Astrocyte (in vitro differentiated cells and primary cell): ENCODE measurements around the gene OR14A16. TPM values are rescaled to one million over a fixed set of nuclear protein-coding genes. Genes with fewer than 3 reads are reported as not detected.

Source experiments
- DNase-seq: peaks from one replicate; pipeline ENCODE4 v3.0.0-alpha.2; 2010; ENCODE audit warnings: low read depth
- FAIRE-seq: peaks from 2 replicates; lab custom pipeline; 2011; peaks lifted over from hg19 to GRCh38; lab: Jason Lieb, UNC
- H2AFZ ChIP-seq: 2 replicates; pipeline ENCODE4 v1.6.0; 2012; ENCODE audit warnings: low read depth, low read length, inconsistent platforms
- H3K27ac ChIP-seq: 2 replicates; pipeline ENCODE4 v1.5.1; 2011; ENCODE audit warnings: low read depth, low read length, inconsistent platforms
- H3K27me3 ChIP-seq: 2 replicates; pipeline ENCODE4 v1.6.0; 2011; ENCODE audit warnings: low read length, inconsistent platforms; ENCODE audit not compliant: insufficient read depth
- H3K36me3 ChIP-seq: 2 replicates; pipeline ENCODE4 v1.5.1; 2011; ENCODE audit warnings: low read length, inconsistent platforms; ENCODE audit not compliant: insufficient read depth
- H3K4me1 ChIP-seq: 2 replicates; pipeline ENCODE4 v1.5.1; 2011; ENCODE audit warnings: low read length, inconsistent platforms; ENCODE audit not compliant: insufficient read depth
- H3K4me2 ChIP-seq: 2 replicates; pipeline ENCODE4 v1.6.0; 2012; ENCODE audit warnings: low read length, inconsistent platforms
- H3K4me3 ChIP-seq: 2 replicates; pipeline ENCODE4 v1.5.1; 2011; ENCODE audit warnings: low read depth, mild to moderate bottlenecking, low read length, inconsistent platforms; ENCODE audit not compliant: insufficient read depth
- H3K79me2 ChIP-seq: 2 replicates; pipeline ENCODE4 v1.6.0; 2012; ENCODE audit warnings: mild to moderate bottlenecking, low read length, inconsistent platforms; ENCODE audit not compliant: insufficient read depth
- H3K9ac ChIP-seq: 2 replicates; pipeline ENCODE4 v1.6.0; 2012; ENCODE audit warnings: mild to moderate bottlenecking, low read length, inconsistent platforms
- H3K9me3 ChIP-seq: 2 replicates; pipeline ENCODE4 v1.5.1; 2012; ENCODE audit warnings: low read depth, mild to moderate bottlenecking, low read length, inconsistent platforms; ENCODE audit not compliant: insufficient read depth
- H4K20me1 ChIP-seq: 2 replicates; pipeline ENCODE4 v1.6.0; 2012; ENCODE audit warnings: low read length, inconsistent platforms; ENCODE audit not compliant: insufficient read depth
- H3K27ac Mint-ChIP-seq: one replicate; pipeline ENCODE4 v1.8.0; 2021; ENCODE audit warnings: mild to moderate bottlenecking, mixed read lengths; ENCODE audit not compliant: unreplicated experiment
- H3K27me3 Mint-ChIP-seq: one replicate; pipeline ENCODE4 v1.8.0; 2021; ENCODE audit warnings: low read depth, mixed read lengths; ENCODE audit not compliant: unreplicated experiment
- H3K36me3 Mint-ChIP-seq: one replicate; pipeline ENCODE4 v1.8.0; 2021; ENCODE audit warnings: low read depth, mixed read lengths; ENCODE audit not compliant: unreplicated experiment
- H3K4me1 Mint-ChIP-seq: one replicate; pipeline ENCODE4 v1.8.0; 2021; ENCODE audit warnings: low read depth, mixed read lengths; ENCODE audit not compliant: unreplicated experiment
- H3K4me3 Mint-ChIP-seq: one replicate; pipeline ENCODE4 v1.8.0; 2021; ENCODE audit warnings: mild to moderate bottlenecking, moderate library complexity, mixed read lengths; ENCODE audit not compliant: unreplicated experiment
- H3K9me3 Mint-ChIP-seq: one replicate; pipeline ENCODE4 v1.8.0; 2021; ENCODE audit warnings: mild to moderate bottlenecking, mixed read lengths; ENCODE audit not compliant: unreplicated experiment
- EZH2 ChIP-seq: IDR thresholded peaks from 2 replicates; pipeline ENCODE4 v1.6.1; 2012; ENCODE audit warnings: mild to moderate bottlenecking, low read length, inconsistent platforms; ENCODE audit not compliant: insufficient read depth
- total RNA-seq: library from RNA; stranded (reverse); gene quantifications from 2 replicates; pipeline ENCODE4 v1.2.1, GENCODE V29; 2021
- TF ChIP-seq, protein P1 (sequence below): IDR thresholded peaks from 2 replicates; pipeline ENCODE4 v1.5.1; 2011; ENCODE audit warnings: low read depth, mild to moderate bottlenecking, inconsistent platforms, low read length, moderate library complexity; ENCODE audit not compliant: insufficient read depth

Gene OR14A16
- total RNA-seq, 1 donor from 2014 or later: not detected

DNA sequence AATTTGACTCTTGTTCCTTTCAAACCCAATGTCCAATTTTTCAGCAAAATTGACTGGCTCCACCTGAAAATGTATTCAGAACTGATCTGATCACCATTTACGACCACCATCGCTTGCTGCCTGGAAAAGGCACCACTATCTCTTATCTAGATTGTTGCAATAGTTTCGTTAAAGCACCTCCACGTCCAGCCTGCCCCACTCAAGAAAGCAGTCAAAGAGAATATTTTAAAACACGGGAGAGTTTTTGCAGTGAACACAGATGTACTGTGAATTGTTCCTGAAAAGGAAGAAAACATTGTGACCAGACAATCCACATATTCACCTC is 21.7 kb upstream of the OR14A16 start:
- no peak for DNase-seq
- Mint-ChIP-seq H3K36me3 (no peaks in the 10 kb centered on the region), H3K27me3 (peaks cover 2% of the 10 kb centered on the region), H3K27ac (no peak overlapping the region), H3K4me1 (no peaks in the 10 kb centered on the region), H3K9me3 (peaks cover 1% of the 10 kb centered on the region), H3K4me3 (no peak overlapping the region)
- Histone ChIP-seq H3K4me1 (no peaks in the 10 kb centered on the region), H3K79me2 (no peaks in the 10 kb centered on the region), H3K27me3 (no peaks in the 10 kb centered on the region), H3K9me3 (peaks cover 2% of the 10 kb centered on the region), H3K4me3 (no peak overlapping the region), H2AFZ (no peak overlapping the region), H3K36me3 (no peaks in the 10 kb centered on the region), H3K4me2 (no peak overlapping the region), H3K9ac (no peak overlapping the region), H4K20me1 (no peaks in the 10 kb centered on the region), H3K27ac (no peak overlapping the region)
- TF ChIP-seq, protein P1, sequence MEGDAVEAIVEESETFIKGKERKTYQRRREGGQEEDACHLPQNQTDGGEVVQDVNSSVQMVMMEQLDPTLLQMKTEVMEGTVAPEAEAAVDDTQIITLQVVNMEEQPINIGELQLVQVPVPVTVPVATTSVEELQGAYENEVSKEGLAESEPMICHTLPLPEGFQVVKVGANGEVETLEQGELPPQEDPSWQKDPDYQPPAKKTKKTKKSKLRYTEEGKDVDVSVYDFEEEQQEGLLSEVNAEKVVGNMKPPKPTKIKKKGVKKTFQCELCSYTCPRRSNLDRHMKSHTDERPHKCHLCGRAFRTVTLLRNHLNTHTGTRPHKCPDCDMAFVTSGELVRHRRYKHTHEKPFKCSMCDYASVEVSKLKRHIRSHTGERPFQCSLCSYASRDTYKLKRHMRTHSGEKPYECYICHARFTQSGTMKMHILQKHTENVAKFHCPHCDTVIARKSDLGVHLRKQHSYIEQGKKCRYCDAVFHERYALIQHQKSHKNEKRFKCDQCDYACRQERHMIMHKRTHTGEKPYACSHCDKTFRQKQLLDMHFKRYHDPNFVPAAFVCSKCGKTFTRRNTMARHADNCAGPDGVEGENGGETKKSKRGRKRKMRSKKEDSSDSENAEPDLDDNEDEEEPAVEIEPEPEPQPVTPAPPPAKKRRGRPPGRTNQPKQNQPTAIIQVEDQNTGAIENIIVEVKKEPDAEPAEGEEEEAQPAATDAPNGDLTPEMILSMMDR: no peak
- TF ChIP-seq EZH2: no peak
- no peak for FAIRE-seq

DNA sequence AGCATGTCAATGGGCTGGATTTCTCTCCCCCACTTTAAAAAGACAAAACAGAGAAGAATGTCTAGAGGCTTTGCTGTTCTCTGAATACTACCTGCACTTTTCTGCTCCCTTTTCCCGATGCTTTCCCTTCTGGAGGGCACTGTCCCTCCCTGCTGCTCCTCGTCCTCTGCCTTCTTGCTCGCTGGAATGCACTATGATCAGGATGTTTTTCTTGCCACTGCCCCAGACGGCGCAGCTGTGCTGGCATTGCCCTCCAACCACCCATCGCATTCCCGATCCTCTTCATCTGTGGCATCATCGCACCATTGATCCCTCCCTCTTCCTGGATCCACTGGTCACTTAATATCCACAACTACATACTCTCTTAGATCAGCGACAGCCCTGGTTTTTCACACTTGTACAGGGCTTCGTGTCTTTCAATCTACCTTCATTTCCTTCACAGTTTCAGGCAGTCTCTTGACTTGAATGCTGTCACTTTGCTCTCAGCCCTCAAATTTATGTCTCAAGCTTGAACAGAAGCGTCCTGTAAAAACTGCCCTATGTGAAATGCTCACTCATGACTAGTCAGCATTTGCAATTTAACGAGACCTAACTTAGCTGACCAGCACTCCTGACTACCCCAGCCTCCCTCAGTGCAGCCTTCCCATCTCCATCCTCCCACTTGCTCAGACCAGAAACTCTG is 21.2 kb upstream of the OR14A16 start:
- Histone ChIP-seq H3K4me1 (no peaks in the 10 kb centered on the region), H2AFZ (no peak overlapping the region), H3K9me3 (peaks cover 2% of the 10 kb centered on the region), H3K36me3 (no peaks in the 10 kb centered on the region), H3K4me3 (no peak overlapping the region), H3K4me2 (no peak overlapping the region), H4K20me1 (no peaks in the 10 kb centered on the region), H3K79me2 (no peaks in the 10 kb centered on the region), H3K9ac (no peak overlapping the region), H3K27ac (no peak overlapping the region), H3K27me3 (no peaks in the 10 kb centered on the region)
- Mint-ChIP-seq H3K27ac (no peak overlapping the region), H3K4me3 (no peak overlapping the region), H3K27me3 (peaks cover 2% of the 10 kb centered on the region), H3K9me3 (peaks cover 1% of the 10 kb centered on the region), H3K36me3 (no peaks in the 10 kb centered on the region), H3K4me1 (no peaks in the 10 kb centered on the region)
- no peak for TF ChIP-seq EZH2
- TF ChIP-seq, protein P1: no peak
- no peak for FAIRE-seq
- no peak for DNase-seq

DNA sequence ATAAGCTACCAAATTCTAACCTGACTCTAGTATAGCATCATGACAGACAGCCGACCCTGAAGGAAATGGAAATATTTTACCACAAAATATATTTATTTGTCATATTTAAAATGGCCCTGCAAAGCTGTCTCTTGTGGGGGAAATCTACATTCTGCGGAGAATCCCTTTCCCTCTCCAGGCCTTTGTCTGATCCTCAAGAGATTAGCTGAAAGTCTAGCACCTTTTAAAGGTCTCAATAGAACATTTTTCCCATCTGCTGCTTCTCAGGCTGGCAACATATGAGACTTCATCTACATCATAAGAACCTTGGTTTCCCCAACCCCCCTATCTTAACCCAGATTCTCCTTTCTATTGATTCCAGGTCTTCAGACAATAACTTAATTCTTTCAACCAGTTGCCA is 19.5 kb upstream of the OR14A16 start:
- no peaks in the 10 kb centered on the region for H3K27me3 ChIP-seq
- peaks cover 2% of the 10 kb centered on the region for H3K9me3 ChIP-seq
- no peaks in the 10 kb centered on the region for H3K4me1 ChIP-seq
- Mint-ChIP-seq H3K4me3 (no peak overlapping the region), H3K36me3 (no peaks in the 10 kb centered on the region), H3K27me3 (peaks cover 2% of the 10 kb centered on the region), H3K4me1 (no peaks in the 10 kb centered on the region), H3K27ac (no peak overlapping the region), H3K9me3 (peaks cover 1% of the 10 kb centered on the region)
- DNase-seq: no peak
- H4K20me1 ChIP-seq: no peaks in the 10 kb centered on the region
- no peaks in the 10 kb centered on the region for H3K36me3 ChIP-seq
- H3K9ac ChIP-seq: no peak overlapping the region
- TF ChIP-seq EZH2: no peak
- TF ChIP-seq, protein P1: no peak
- no peaks in the 10 kb centered on the region for H3K79me2 ChIP-seq
- FAIRE-seq: no peak
- no peak overlapping the region for H3K4me3 ChIP-seq
- no peak overlapping the region for H3K4me2 ChIP-seq
- no peak overlapping the region for H3K27ac ChIP-seq
- H2AFZ ChIP-seq: no peak overlapping the region
